Measurements from ENCODE around the gene PTPRG.
"Not testable (repeated sequence)": the region's sequence is repeated elsewhere in the genome, so short reads cannot be mapped to it uniquely, and the experiment has no call there.

The PTPRG gene

DNA sequence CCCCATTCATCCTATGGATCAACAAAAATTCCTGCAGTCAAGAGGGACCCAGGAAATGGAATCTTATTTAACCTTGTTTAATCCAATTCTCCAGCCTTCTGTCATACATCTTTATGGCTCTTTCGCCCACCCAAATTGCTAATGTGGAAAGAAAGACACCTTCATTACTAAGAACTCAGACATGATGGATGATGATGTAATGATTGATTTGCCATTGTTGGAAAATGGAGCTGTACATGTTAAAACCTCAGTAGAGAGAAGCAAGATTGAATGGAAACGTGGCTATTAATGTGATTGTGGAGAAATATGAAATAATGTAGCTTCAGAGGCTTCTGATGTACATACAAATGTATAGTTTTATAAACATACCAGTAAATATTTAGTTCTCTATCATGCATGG, 15.7 kb upstream of the PTPRG start:
- no peak for TF ChIP-seq ZNF274 (IDR thresholded peaks at IDR 0.05; ENCODE audit: low read depth, low read length)
- no peak overlapping the region for H3K4me3 ChIP-seq (ENCODE audit: low read length)

DNA sequence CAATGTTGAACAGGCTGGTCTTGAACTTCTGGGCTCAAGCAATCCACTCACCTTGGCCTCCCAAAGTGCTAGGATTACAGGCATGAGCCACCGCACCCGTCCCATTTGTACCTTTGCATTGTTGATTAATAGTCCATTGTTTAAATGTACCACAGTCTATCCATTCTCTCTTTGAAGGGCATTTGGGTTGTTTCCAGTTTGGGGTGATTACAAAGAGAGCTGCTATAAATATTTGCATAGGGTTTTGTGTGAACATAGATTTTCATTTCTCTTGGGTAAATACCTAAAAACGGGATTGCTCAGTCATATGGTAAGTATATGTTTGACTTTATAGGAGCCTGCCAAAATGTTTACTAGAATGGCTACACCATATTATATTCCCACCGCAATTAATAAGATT, 13.7 kb upstream of the PTPRG start:
- H3K4me3 ChIP-seq (ENCODE audit: low read length): no peak overlapping the region
- no peak for TF ChIP-seq ZNF274 (IDR thresholded peaks at IDR 0.05; ENCODE audit: low read depth, low read length)

DNA sequence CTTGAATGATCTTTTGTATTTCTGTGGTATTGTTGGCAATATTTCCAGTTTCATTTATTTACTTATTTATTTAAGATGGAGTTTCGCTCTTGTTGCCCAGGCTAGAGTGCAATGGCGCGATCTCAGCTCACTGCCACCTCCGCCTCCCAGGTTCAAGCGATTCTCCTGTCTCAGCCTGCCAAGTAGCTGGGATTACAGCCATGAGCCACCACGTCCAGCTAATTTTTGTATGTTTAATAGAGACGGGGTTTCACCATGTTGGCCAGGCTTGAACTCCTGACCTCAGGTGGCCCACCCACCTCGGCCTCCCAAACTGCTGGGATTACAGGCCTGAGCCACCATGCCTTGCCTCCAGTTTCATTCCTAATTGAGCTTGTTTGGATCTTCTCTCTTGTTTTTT, 8.7 kb upstream of the PTPRG start:
- not testable (repeated sequence) for H3K4me3 ChIP-seq (ENCODE audit: low read length)

DNA sequence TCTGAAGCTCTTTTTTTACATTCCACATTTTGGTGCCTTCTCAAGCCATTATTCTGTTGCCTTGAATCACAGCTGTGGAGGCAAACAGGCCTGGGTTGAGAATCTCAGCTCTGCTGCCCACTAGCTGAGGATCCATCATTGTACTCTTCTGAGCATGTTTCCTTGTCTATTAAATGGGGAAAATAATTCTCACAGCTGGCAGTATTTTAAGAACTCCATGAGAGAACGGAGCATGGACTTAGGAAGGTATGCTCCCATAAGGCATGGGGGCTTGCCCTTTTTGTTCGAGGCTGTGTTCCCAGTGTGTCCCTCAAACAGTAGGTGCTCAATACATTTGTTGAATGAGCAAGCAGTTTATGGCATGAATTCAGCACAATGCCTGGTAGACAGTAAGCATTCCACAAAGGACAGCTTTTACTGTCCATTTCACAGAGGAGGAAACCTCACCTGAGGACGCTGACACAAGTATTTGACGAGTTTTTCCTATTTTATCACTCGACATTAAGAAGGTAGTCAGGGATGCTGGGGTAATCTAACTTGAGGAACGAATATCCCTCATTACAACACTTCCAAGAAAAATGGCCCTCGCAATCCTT, 2.1 kb upstream of the PTPRG start:
- TF ChIP-seq ZNF274 (IDR thresholded peaks at IDR 0.05; ENCODE audit: low read depth, low read length): no peak
- no peak overlapping the region for H3K4me3 ChIP-seq (ENCODE audit: low read length)

DNA sequence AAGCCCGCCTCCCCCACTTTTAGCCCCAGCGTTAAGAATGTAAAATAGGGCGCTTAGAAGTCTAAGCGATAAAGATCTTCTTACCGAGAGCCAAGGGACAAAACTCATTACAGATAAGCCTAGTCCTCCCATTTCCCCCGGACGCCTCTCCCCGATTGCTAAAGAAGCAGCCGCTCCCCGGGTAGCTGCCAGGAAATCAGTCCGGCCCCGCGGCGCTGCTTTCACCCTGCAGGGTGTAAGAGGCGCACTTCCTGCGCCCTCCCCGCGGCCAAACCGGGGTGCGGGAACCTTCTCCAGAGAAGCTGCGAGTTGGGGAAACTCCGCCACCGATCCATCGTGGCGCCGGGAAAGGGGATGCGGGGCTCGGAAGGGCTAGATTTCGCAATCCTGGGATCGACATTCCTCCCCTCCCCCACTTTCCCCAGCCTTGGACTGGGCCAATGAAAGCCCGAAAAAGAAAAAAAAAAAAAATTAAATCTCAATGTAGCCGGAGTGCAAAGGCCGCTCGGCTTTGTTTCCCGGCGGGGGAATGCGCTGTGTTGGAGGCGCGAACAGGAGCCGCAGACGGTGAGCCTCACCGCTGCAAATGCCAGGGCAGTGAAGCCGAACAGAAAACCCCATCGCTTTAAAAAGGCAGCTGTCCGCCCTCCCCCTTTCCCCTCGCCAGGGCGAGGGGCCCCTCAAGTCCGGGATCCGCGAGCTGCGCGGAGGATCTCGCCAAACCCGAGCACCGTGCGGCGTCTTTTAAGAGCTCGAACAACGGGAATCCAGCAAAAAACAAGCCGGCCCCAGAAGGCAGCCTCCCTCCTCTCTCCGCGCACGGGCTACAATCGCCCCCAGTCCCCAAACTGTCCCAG, 626 bp upstream of the PTPRG start:
- no peak for TF ChIP-seq ZNF274 (IDR thresholded peaks at IDR 0.05; ENCODE audit: low read depth, low read length)
- peak overlapping the region; percentile 66 for H3K4me3 ChIP-seq (ENCODE audit: low read length)

DNA sequence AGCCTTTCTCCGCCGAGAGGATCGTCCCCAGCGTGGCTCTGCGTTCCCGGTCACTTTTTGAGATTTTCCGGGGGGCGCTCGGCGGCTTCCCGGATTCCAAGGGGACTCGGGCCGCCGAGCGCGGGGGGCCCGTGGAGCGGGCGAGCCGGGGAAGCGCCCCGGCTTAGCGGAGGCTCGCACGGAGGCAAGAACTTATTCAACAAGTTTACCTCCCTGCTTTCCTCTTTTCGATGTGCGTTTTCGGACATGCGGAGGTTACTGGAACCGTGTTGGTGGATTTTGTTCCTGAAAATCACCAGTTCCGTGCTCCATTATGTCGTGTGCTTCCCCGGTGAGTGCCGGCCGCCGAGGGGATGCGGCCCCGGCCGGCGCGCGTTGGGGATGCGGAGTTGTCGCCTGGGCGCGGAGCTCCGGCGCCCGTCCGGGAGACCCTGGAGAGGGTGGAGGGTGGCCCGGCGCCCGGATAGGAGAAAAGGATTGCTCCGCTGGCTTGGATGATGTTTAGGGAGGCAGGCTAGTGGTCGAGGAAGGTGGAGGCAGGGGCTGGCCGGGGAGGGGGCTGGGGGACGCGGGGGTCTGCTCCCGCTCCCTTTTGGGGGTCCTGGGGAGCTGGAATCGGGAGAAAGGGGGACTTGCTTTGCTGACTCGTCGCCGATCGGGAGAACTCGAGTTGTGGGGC, 810 bp downstream of the PTPRG start:
- peak overlapping the region; percentile 66 for H3K4me3 ChIP-seq (ENCODE audit: low read length)
- TF ChIP-seq ZNF274 (IDR thresholded peaks at IDR 0.05; ENCODE audit: low read depth, low read length): no peak

DNA sequence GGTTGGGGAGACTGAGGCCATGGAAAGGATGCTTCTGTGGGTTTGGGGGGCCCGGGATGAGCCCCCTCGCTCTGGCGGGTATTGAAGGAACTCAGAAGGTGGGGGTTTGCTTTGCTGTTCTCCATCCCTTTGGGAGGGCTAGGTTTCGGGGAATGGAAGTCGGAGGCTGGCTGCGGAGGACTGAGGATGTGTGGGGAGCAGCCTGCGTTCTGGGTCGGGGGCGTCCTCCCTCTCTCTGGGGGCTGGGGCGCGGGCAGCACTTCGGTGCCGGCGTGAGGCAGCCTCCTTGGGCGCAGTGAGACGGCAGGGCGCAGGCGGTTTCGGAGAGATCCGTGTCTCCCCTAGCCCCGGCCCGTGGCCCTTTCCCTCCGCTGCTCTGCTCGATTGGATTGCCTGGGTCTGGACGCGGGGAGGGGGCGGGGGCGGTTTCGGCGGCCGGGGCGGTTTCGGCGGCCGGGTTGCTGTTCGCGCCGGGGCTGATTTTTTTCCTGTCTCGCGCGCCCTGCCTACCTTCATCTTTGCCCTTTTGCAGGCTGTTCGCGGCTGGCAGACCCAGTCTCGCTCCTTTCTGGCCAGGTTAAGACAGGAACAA, 1.4 kb downstream of the PTPRG start:
- no peak for TF ChIP-seq ZNF274 (IDR thresholded peaks at IDR 0.05; ENCODE audit: low read depth, low read length)
- peak overlapping the region; percentile 66; the same call in 1 of the 2 replicates for H3K4me3 ChIP-seq (ENCODE audit: low read length)

DNA sequence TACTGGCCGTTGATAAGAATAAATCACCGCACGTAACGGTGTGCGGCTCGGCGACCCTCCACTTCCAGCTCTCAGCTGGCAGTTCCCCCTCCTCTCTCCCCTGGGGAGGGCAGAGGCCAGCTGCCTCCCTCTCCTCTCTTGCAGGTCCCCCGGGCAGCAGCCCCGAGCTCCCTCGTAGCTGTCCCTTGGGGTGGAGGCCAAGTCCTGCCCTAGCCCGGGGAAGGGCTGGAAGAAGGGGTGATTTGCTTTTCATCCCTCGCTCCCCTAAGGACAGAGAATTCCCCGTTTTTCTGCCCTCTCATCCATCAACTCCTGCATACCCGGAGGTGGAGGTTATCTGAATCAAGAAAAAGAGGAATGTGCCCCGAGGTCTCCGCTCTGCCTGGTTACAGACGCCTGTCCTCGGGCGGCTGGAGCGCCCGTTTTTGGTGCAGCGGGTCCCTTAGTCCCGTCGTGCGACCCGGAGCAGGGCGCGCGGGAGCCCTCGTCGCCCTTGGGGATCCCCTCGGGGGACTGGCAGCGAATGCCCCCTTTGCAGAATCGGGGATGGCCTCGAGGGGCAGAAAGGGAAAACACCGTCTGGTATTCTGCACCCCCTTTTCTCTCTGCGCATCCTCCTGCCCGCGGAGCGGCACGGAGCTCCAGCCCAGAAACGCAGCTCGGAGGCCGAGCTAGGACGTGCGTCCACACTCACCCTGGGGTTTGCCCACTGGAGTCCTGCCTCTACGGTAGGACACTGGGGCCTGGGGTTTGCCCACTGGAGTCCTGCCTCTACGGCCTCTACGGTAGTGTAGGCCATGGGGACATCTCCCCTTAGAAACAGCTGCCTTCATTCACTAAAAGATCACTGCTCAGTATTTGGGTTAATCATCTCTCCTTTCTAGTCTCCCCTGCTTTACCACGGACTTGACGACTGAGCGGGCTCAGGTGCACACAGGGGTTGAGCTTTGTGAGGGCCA, 2.2 kb downstream of the PTPRG start:
- no peak for TF ChIP-seq ZNF274 (IDR thresholded peaks at IDR 0.05; ENCODE audit: low read depth, low read length)
- peak overlapping the region; percentile 6; the same call in 1 of the 2 replicates for H3K4me3 ChIP-seq (ENCODE audit: low read length)

DNA sequence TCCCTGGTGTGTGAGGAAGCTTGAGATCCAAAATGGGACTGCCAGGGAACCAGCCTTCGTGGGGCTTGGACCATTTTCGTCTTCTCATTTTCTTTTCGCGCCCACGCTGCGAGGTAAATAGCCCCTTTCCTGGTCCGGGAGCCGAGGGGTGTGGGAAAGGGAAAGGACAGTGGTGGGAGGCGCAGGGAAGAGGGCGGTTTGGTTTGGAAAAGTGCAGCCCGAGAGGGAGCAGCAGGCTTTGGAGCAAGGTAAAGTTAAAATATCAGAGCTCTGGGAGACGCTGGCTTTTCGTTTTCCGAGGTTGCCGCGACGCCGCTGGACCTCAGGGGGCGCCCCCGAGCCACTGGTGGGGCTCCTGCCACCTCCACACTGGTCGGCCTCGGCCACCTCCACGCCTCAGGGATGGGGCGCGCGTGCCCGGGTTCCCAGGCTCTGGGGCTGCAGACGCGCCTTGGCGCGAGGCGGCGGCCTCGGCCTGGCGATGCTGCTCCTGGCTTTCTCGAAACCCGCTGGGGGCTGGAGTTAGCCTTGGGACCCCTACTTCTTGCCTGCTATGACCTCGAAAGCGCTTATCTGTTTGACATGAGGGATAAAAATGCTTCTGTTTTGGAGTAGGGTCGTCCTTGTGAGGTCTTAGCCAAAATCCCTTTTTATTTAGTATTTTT, 3.2 kb downstream of the PTPRG start:
- TF ChIP-seq ZNF274 (IDR thresholded peaks at IDR 0.05; ENCODE audit: low read depth, low read length): no peak
- H3K4me3 ChIP-seq (ENCODE audit: low read length): no peak overlapping the region

DNA sequence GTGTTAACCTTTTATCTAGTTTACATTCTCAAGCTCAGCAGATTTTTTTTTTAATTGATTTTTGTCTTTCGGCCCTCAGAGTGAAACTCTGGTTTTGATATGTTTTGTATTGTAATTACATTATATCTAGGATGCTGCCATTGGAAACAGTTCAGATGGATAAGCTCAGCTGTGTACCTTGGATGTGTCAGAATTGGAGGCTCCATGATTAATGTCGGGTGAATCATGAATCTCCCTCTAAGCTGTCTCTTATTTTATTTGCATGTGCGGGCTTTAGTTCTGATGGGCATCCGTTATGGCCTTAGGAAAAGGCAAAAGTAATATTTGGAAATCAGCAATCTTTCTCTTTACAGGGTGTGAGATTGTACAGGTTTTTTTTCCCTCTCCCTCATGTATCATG, 4.2 kb downstream of the PTPRG start:
- no peak overlapping the region for H3K4me3 ChIP-seq (ENCODE audit: low read length)

DNA sequence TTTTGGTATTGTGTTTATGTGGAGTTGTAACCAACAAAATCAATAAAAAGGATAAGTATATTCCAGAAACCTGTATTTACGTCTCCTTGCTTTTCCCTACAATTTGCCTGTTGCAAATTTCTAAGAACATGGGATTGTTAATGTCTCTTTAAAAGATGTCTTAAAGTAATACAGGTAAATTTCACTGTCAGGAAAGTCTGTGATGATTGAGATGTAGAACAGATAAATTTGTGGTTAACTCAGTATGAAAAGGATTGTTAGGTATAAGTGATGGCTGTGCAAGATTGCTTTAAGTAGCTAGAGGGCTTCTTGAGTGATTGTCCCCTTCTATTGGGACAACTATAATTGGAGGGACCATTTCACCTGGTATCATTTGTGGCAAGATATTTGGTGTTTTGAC, 6.8 kb downstream of the PTPRG start:
- no peak for TF ChIP-seq ZNF274 (IDR thresholded peaks at IDR 0.05; ENCODE audit: low read depth, low read length)
- H3K4me3 ChIP-seq (ENCODE audit: low read length): no peak overlapping the region

More for the DNA sequence above, 4.2 kb downstream of the PTPRG start:
- TF ChIP-seq ZNF274 (IDR thresholded peaks at IDR 0.05; ENCODE audit: low read depth, low read length): no peak

DNA sequence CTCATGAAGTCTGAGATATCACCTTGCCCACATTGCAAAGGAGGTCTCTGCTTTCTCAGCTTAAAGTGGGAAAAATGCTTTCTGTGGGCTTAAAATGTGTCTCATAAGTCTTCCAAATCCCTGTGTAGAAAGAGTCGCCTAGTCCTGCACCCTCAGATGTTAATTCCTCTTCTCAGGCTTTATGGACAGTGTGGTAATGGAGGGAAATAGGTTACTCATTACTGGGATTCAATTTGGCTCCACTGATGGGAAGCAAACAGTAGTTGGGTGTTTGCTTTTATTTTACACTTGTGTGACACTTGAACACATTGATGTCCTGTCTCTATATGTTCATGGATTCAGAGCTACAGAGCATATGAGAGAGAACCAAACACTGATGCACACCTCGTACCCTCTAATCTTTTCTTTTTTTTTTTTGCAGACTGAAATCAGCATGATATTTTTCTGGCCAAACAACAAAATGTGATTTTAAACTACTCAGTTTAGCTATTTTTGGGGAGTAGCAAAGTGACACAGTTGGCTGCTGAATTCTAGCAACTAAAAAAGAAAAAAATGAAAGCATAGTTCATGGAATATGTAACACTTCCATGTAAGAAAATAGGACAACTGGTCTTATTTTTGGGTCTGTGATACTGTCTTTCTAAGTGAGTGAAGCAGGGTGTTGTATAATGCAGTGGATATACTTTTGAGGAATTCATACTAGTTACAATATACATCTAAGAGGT, 8.6 kb downstream of the PTPRG start:
- H3K4me3 ChIP-seq (ENCODE audit: low read length): no peak overlapping the region
- no peak for TF ChIP-seq ZNF274 (IDR thresholded peaks at IDR 0.05; ENCODE audit: low read depth, low read length)
